GM12864 (cell line): Measurements from ENCODE around the gene TEX22.

ENCODE experiments used
- DNase-seq: peaks from one replicate; pipeline ENCODE4 v3.0.0-alpha.2; 2011; ENCODE audit warnings: low read depth
- H3K4me3 ChIP-seq: 2 replicates; pipeline ENCODE4 v1.5.1; 2011; ENCODE audit warnings: mild to moderate bottlenecking, low read depth, low read length, control low read depth
- TF ChIP-seq, protein P1 (sequence below): IDR thresholded peaks from 2 replicates; pipeline ENCODE4 v1.5.1; 2011; ENCODE audit warnings: low read depth, mild to moderate bottlenecking, moderate library complexity, low read length, control low read depth, inconsistent platforms; ENCODE audit errors: missing control alignments

The TEX22 gene

DNA sequence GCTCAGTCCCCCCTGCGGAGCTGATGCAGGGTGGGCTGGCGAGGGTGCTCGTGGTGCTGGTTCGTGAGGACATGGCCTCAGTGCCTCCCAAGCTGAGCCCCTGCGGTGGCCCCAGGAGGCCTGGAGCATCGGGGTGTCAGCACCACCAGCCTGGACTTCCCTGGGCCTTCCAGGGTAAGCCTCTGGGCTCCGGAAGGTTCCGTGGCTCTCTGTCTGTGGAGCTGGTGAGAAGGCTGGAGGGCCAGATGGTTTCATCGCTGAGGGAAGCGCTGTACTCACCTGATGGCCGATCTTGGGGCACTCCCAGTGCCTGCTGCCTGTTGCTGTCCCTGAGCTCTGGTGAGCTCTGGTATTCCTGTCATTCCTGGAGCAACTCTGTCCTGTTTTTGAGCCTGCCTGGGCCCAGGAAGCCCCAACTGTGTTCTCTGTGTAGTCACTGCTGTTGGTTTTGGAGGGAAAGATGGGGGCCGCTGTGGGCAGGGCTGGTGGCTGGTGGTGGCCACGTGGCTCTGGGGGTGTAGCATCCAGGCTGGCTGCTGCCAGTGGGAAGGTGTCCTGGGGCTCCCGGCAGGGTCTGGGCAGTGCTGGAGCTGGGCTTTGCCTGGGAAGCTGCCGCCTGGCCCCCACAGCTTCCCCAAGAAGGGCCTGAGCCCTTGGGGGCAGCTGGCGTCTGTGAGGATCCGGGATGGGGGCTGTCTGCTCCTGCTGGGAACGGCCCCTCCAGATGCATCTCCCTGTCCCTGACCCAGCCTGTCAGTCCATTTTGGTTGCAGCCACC, 39.6 kb downstream of the TEX22 start:
- no peak overlapping the region for H3K4me3 ChIP-seq
- TF ChIP-seq, protein P1, sequence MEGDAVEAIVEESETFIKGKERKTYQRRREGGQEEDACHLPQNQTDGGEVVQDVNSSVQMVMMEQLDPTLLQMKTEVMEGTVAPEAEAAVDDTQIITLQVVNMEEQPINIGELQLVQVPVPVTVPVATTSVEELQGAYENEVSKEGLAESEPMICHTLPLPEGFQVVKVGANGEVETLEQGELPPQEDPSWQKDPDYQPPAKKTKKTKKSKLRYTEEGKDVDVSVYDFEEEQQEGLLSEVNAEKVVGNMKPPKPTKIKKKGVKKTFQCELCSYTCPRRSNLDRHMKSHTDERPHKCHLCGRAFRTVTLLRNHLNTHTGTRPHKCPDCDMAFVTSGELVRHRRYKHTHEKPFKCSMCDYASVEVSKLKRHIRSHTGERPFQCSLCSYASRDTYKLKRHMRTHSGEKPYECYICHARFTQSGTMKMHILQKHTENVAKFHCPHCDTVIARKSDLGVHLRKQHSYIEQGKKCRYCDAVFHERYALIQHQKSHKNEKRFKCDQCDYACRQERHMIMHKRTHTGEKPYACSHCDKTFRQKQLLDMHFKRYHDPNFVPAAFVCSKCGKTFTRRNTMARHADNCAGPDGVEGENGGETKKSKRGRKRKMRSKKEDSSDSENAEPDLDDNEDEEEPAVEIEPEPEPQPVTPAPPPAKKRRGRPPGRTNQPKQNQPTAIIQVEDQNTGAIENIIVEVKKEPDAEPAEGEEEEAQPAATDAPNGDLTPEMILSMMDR = no peak
- DNase-seq = no peak

- no peak for DNase-seq
Observed at GRCh38 chr14:105439179-105439578, 40.8 kb downstream of the TEX22 start.

DNA sequence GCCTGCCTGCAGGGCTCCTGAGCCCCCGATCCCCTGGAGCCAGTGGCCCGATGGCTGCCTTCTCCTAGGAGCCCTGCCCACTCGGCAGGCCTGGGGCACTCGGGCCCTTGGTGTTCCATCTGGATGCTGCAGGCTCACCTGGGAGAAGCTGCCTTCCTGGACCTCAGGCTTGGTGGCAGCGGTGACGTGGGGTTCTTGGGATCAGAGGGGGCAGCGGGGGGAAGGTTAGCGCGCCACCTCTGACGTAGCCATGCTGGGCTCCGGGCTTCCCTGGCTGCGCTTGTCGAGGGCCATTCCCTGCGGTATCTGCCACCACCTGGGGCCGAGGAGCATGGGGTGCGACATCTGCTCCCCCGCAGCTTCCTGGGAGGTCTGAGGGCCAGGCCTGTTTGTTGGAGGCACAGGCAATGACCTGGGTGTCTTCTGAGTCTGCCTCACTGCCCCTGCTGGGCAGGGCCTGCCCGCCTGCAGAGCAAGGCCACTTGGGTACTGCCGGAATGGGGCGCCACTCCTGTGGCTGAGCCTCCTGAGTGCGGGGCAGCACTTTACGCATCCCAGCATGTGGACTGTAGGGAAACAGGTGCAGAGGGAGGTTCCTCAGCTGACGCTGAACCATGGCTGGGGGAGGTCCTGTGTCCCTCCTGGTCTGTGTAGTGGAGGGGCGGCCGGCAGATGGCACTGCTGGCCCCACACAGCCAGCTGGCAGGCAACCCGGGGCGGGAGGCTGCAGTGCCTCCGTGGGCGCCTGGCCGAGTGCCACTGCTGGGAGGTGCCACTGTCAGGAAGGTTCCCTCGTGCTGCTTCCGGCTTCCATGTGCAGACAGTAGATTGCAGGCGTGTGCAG, 41.6 kb downstream of the TEX22 start:
- H3K4me3 ChIP-seq = no peak overlapping the region
- TF ChIP-seq, protein P1 = no peak
- no peak for DNase-seq

More at GRCh38 chr14:105439179-105439578, 40.8 kb downstream of the TEX22 start:
- TF ChIP-seq, protein P1 = no peak
- no peak overlapping the region for H3K4me3 ChIP-seq

- H3K4me3 ChIP-seq = no peak overlapping the region
Observed at GRCh38 chr14:105440554-105440900, 42.2 kb downstream of the TEX22 start.

GRCh38 chr14:105440992-105441391, 42.7 kb downstream of the TEX22 start:
- no peak for DNase-seq
- H3K4me3 ChIP-seq = no peak overlapping the region
- TF ChIP-seq, protein P1 = no peak

More at GRCh38 chr14:105440554-105440900, 42.2 kb downstream of the TEX22 start:
- DNase-seq = no peak
- TF ChIP-seq, protein P1 = no peak

- H3K4me3 ChIP-seq = no peak overlapping the region
- no peak for DNase-seq
- TF ChIP-seq, protein P1 = no peak
Observed at GRCh38 chr14:105442125-105442524, 43.8 kb downstream of the TEX22 start.

GRCh38 chr14:105442834-105443233, 44.5 kb downstream of the TEX22 start:
- TF ChIP-seq, protein P1 = no peak
- H3K4me3 ChIP-seq = no peak overlapping the region
- DNase-seq = no peak
